IMR-90 (cell line): ENCODE data around the gene ERP44. TPM values are rescaled to one million over a fixed set of nuclear protein-coding genes. Genes with fewer than 3 reads are reported as not detected.

Experiments
- ATAC-seq: fragments of 200-7000 bp; cut with Tn5 transposase; 2 replicates; pipeline ENCODE4 v1.9.1; 2020; ENCODE audit warnings: low read depth, mild to moderate bottlenecking, moderate library complexity
- BruUV-seq: library from RNA; stranded (reverse); fragments of 400-500 nt; replicated peaks from 2 replicates; lab custom pipeline; 2021; lab: Mats Ljungman, UMichigan
- CTCF ChIA-PET: fragments of 300-600 bp; formaldehyde crosslinking; extraction: SDS; loops from one replicate; lab custom pipeline; 2021; ENCODE audit warnings: antibody characterized with exemption; lab: Yijun Ruan, JAX
- POLR2A ChIA-PET: fragments of 300-600 bp; sonication (Branson Sonifier 250); formaldehyde crosslinking; loops from one replicate; lab custom pipeline; 2022; ENCODE audit warnings: antibody characterized with exemption; ENCODE audit not compliant: unreplicated experiment; lab: Charles Lee
- DNase-seq: peaks from one replicate; pipeline ENCODE4 v3.0.0; 2013
- H2AFZ ChIP-seq: replicated peaks from 2 replicates; pipeline ENCODE3; 2013; ENCODE audit warnings: low read length, mild to moderate bottlenecking; ENCODE audit not compliant: poor library complexity
- H2AK5ac ChIP-seq: 2 replicates; pipeline ENCODE4 v1.6.1; 2013; ENCODE audit warnings: low read depth, low read length, inconsistent platforms
- H2AK9ac ChIP-seq: replicated peaks from 2 replicates; pipeline ENCODE3; 2013; ENCODE audit warnings: mild to moderate bottlenecking, low read depth, low read length, moderate library complexity; ENCODE audit not compliant: poor library complexity
- H2BK120ac ChIP-seq: 2 replicates; pipeline ENCODE4 v1.6.1; 2013; ENCODE audit warnings: low read depth, low read length, inconsistent platforms
- H2BK15ac ChIP-seq: 3 replicates; pipeline ENCODE4 v1.6.1; 2013; ENCODE audit warnings: low read depth, low read length, inconsistent platforms
- H2BK20ac ChIP-seq: 2 replicates; pipeline ENCODE4 v1.6.1; 2013; ENCODE audit warnings: low read depth, mild to moderate bottlenecking, inconsistent platforms, low read length, moderate library complexity
- H2BK5ac ChIP-seq: 2 replicates; pipeline ENCODE4 v1.6.1; 2013; ENCODE audit warnings: mild to moderate bottlenecking, low read depth, low read length, inconsistent platforms; ENCODE audit not compliant: poor library complexity, severe bottlenecking
- H3K14ac ChIP-seq: replicated peaks from 2 replicates; pipeline ENCODE4 v1.6.1; 2013; ENCODE audit warnings: low read depth, low read length, inconsistent platforms
- H3K18ac ChIP-seq: 2 replicates; pipeline ENCODE4 v1.6.1; 2013; ENCODE audit warnings: low read depth, low read length, control low read depth
- H3K23ac ChIP-seq: 2 replicates; pipeline ENCODE4 v1.6.1; 2013; ENCODE audit warnings: low read depth, low read length, inconsistent platforms
- H3K27ac ChIP-seq: 2 replicates; pipeline ENCODE4 v1.5.1; 2013; ENCODE audit warnings: mild to moderate bottlenecking, control low read depth, low read length; ENCODE audit not compliant: insufficient read depth
- H3K27me3 ChIP-seq: 2 replicates; pipeline ENCODE4 v1.6.1; 2013; ENCODE audit warnings: low read length; ENCODE audit not compliant: control insufficient read depth, insufficient read depth
- H3K36me3 ChIP-seq: 2 replicates; pipeline ENCODE4 v1.6.1; 2013; ENCODE audit warnings: low read length, mixed read lengths; ENCODE audit not compliant: control insufficient read depth, insufficient read depth
- H3K4ac ChIP-seq: 2 replicates; pipeline ENCODE4 v1.6.1; 2013; ENCODE audit warnings: low read depth, low read length, inconsistent platforms
- H3K4me1 ChIP-seq: 2 replicates; pipeline ENCODE4 v1.6.1; 2013; ENCODE audit warnings: low read length, mixed read lengths; ENCODE audit not compliant: control insufficient read depth, insufficient read depth
- H3K4me2 ChIP-seq: 2 replicates; pipeline ENCODE4 v1.6.1; 2013; ENCODE audit warnings: low read depth, mild to moderate bottlenecking, control low read depth, low read length, moderate library complexity
- H3K4me3 ChIP-seq: 2 replicates; pipeline ENCODE4 v1.5.1; 2013; ENCODE audit warnings: low read depth, mild to moderate bottlenecking, control low read depth, low read length, moderate library complexity; ENCODE audit not compliant: insufficient read depth
- H3K56ac ChIP-seq: 2 replicates; pipeline ENCODE4 v1.6.1; 2013; ENCODE audit warnings: low read length, inconsistent platforms; ENCODE audit not compliant: insufficient read depth; ENCODE audit errors: extremely low read depth
- H3K79me1 ChIP-seq, 2 experiments: 2 replicates each; pipeline ENCODE4 v1.6.1; 2013; ENCODE audit warnings: low read length in 2 of 2, inconsistent platforms in 1 of 2, low read depth in 1 of 2
- H3K9ac ChIP-seq: 2 replicates; pipeline ENCODE4 v1.6.1; 2013; ENCODE audit warnings: low read depth, low read length, control low read depth
- H3K9me1 ChIP-seq: 2 replicates; pipeline ENCODE4 v1.6.1; 2013; ENCODE audit warnings: low read length, inconsistent platforms; ENCODE audit not compliant: insufficient read depth
- H3K9me3 ChIP-seq: 2 replicates; pipeline ENCODE4 v1.6.1; 2013; ENCODE audit warnings: low read length; ENCODE audit not compliant: control insufficient read depth, insufficient read depth
- H4K20me1 ChIP-seq: 2 replicates; pipeline ENCODE4 v1.6.1; 2013; ENCODE audit warnings: low read length, inconsistent platforms; ENCODE audit not compliant: insufficient read depth
- H4K5ac ChIP-seq: 2 replicates; pipeline ENCODE4 v1.6.1; 2013; ENCODE audit warnings: mild to moderate bottlenecking, low read depth, low read length, control low read depth
- H4K8ac ChIP-seq, 2 experiments: 2 replicates each; pipeline ENCODE4 v1.6.1; 2013; ENCODE audit warnings: low read depth in 2 of 2, low read length in 2 of 2, control low read depth in 1 of 2, inconsistent platforms in 1 of 2
- H4K91ac ChIP-seq: 2 replicates; pipeline ENCODE4 v1.6.1; 2013; ENCODE audit warnings: low read depth, low read length, inconsistent platforms; ENCODE audit not compliant: insufficient read depth
- MXI1 ChIP-seq: IDR thresholded peaks from 2 replicates; pipeline ENCODE4 v1.6.1; 2012; ENCODE audit warnings: low read depth, mild to moderate bottlenecking, low read length, moderate library complexity, borderline replicate concordance
- SMC3 ChIP-seq: fragments of 150-350 bp; IDR thresholded peaks from 2 replicates; pipeline ENCODE4 v1.6.1; 2016; ENCODE audit warnings: low read depth, mild to moderate bottlenecking, antibody characterized with exemption, low read length, moderate library complexity
- WGBS, 2 experiments: methylation state at CpG; one replicate each; pipeline versions ENCODE4 v1.1.5 to v1.1.7; 2013; ENCODE audit warnings: missing lambda C conversion rate in 2 of 2; ENCODE audit not compliant: insufficient read length in 1 of 2; ENCODE audit errors: extremely low coverage in 2 of 2; 5-methylcytosine and 5-hydroxymethylcytosine counted together
- dilution Hi-C: fragments of 300-500 bp; cut with HindIII; formaldehyde crosslinking; loops from one replicate; pipeline ENCODE4 v1.14.3; 2018; ENCODE audit warnings: low sequenced_read_pairs; ENCODE audit not compliant: unreplicated experiment
- in situ Hi-C: fragments of 300-500 bp; cut with MboI; formaldehyde crosslinking; loops from 3 replicates; pipeline ENCODE4 v1.14.3; 2019; ENCODE audit warnings: low sequenced_read_pairs, inconsistent platforms, mixed read lengths
- intact Hi-C: fragments of 100-400 bp; cut with micrococcal nuclease; formaldehyde crosslinking; loops from 2 replicates; pipeline ENCODE4 v1.10.0; 2022
- polyA plus RNA-seq, 3 experiments: library from polyadenylated mRNA; depleted of rRNA; stranded (reverse); fragments of >200 nt; gene quantifications; 2 replicates each; pipeline ENCODE4 v1.2.3, GENCODE V29; 2012; ENCODE audit warnings: low replicate concordance in 1 of 3
- total RNA-seq: library from RNA; depleted of rRNA; stranded (reverse); fragments of >200 nt; gene quantifications from 2 replicates; pipeline ENCODE4 v1.2.3, GENCODE V29; 2012

The ERP44 gene
- total and polyA plus RNA-seq, 2 of the 4 experiments (the other 2 are of a cell fraction) = 9.1 to 13.5 TPM

DNA sequence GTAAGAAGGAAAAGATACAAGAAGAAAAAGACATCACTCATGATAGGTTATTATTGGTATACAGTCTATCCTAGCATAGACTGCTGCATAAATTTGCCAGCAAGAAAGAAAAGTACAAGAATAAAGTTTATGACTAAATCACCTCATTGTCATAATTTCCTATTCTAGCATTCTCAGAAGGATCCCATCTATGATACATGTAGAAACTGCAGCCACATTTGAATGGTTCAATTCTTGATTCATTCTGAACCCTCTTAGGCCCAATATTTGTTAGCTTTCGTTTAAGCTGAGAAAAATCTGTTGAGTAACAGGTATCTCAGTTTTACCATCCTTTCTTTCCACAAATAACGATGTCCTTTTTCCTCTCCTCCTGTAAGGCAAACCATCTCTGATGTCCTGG is 21.5 kb upstream of the ERP44 start:
- Histone ChIP-seq H2BK15ac (no peak overlapping the region), H2AK9ac (no peak overlapping the region), H3K9me3 (no peaks in the 10 kb centered on the region), H4K20me1 (0 out of 2 replicates have a peak, but pooled peaks cover 2% of the 10 kb centered on the region), H2BK5ac (no peak overlapping the region), H2AK5ac (no peak overlapping the region), H2AFZ (no peak overlapping the region), H3K79me1 (peaks cover 9 to 19% of the 10 kb centered on the region in 2 experiments), H4K91ac (no peak overlapping the region), H3K14ac (no peak overlapping the region), H3K4me1 (no peaks in the 10 kb centered on the region), H4K8ac (no peak overlapping the region), H3K56ac (no peak overlapping the region), H3K27ac (no peak overlapping the region), H2BK120ac (no peak overlapping the region), H3K4ac (no peak overlapping the region), H3K23ac (no peak overlapping the region), H3K9ac (no peak overlapping the region), H3K18ac (no peak overlapping the region), H3K27me3 (no peaks in the 10 kb centered on the region), H3K9me1 (no peaks in the 10 kb centered on the region), H3K4me3 (no peak overlapping the region), H2BK20ac (no peak overlapping the region), H4K5ac (no peak overlapping the region), H3K4me2 (no peak overlapping the region), H3K36me3 (0 out of 2 replicates have a peak, but pooled peaks cover 1% of the 10 kb centered on the region)
- dilution Hi-C loops = no loop called here
- CTCF ChIA-PET = no interaction called here
- no peak for ATAC-seq
- POLR2A ChIA-PET = no interaction called here
- intact Hi-C loops = loop anchor here (5.0 to 10.0 kb wide), 3 partner anchors 55 to 213 kb away; partner anchors contain the start of gene STX17
- BruUV-seq = no TSS peak
- in situ Hi-C loops = no loop called here
- TF ChIP-seq SMC3 = no peak
- TF ChIP-seq MXI1 = no peak
- no peak for DNase-seq
- no CpG with 5 or more reads among the region's 2 CpGs for WGBS, 2 experiments
